GM18951 (cell line): ENCODE results near the gene TBC1D9.

Source experiments
- POLR2A ChIP-seq: IDR thresholded peaks from 4 replicates; pipeline ENCODE4 v1.6.1; 2011; ENCODE audit warnings: mild to moderate bottlenecking; ENCODE audit not compliant: insufficient read length, insufficient read depth; ENCODE audit errors: extremely low read depth
- in situ Hi-C: fragments of 300-500 bp; cut with MboI; formaldehyde crosslinking; loops from one replicate; pipeline ENCODE4 v1.12.0; 2022; ENCODE audit warnings: low sequenced_read_pairs, mixed read lengths, inconsistent platforms; ENCODE audit not compliant: unreplicated experiment

Gene TBC1D9

GRCh38 chr4:140704964-140705363, 51.2 kb downstream of the TBC1D9 start:
- in situ Hi-C loops = no loop called here
- TF ChIP-seq POLR2A = no peak

GRCh38 chr4:140704392-140704960, 51.7 kb downstream of the TBC1D9 start:
- in situ Hi-C loops = no loop called here
- no peak for TF ChIP-seq POLR2A

- no peak for TF ChIP-seq POLR2A
Measured at GRCh38 chr4:140703463-140703862, 52.7 kb downstream of the TBC1D9 start.

GRCh38 chr4:140702096-140702757, 54.0 kb downstream of the TBC1D9 start:
- TF ChIP-seq POLR2A = no peak

More at GRCh38 chr4:140703463-140703862, 52.7 kb downstream of the TBC1D9 start:
- in situ Hi-C loops = no loop called here

GRCh38 chr4:140701071-140701470, 55.1 kb downstream of the TBC1D9 start:
- in situ Hi-C loops = no loop called here
- TF ChIP-seq POLR2A = no peak

More at GRCh38 chr4:140702096-140702757, 54.0 kb downstream of the TBC1D9 start:
- in situ Hi-C loops = no loop called here

GRCh38 chr4:140697709-140698560, 58.2 kb downstream of the TBC1D9 start:
- in situ Hi-C loops = no loop called here
- TF ChIP-seq POLR2A = no peak

GRCh38 chr4:140695483-140695882, 60.7 kb downstream of the TBC1D9 start:
- in situ Hi-C loops = no loop called here
- no peak for TF ChIP-seq POLR2A

- in situ Hi-C loops = no loop called here
- no peak for TF ChIP-seq POLR2A
Measured at GRCh38 chr4:140693562-140693961, 62.6 kb downstream of the TBC1D9 start.

- TF ChIP-seq POLR2A = no peak
- in situ Hi-C loops = no loop called here
Measured at GRCh38 chr4:140691369-140691768, 64.8 kb downstream of the TBC1D9 start.

GRCh38 chr4:140690093-140690492, 66.1 kb downstream of the TBC1D9 start:
- in situ Hi-C loops = no loop called here

GRCh38 chr4:140689623-140690022, 66.6 kb downstream of the TBC1D9 start:
- no peak for TF ChIP-seq POLR2A
- in situ Hi-C loops = no loop called here

More at GRCh38 chr4:140690093-140690492, 66.1 kb downstream of the TBC1D9 start:
- TF ChIP-seq POLR2A = no peak

- TF ChIP-seq POLR2A = no peak
- in situ Hi-C loops = no loop called here
Measured at GRCh38 chr4:140688711-140689598, 67.2 kb downstream of the TBC1D9 start.

- in situ Hi-C loops = no loop called here
- TF ChIP-seq POLR2A = no peak
Measured at GRCh38 chr4:140686796-140687195, 69.4 kb downstream of the TBC1D9 start.
